HepG2 (cell line): ENCODE results near the gene SEMA3B. TPM values are rescaled to one million over a fixed set of nuclear protein-coding genes. Genes with fewer than 3 reads are reported as not detected.

Experiments
- ATF7-NPFF ChIP-seq: sonication (generic); formaldehyde crosslinking; IDR thresholded peaks from 2 replicates; pipeline ENCODE4 v1.8.1; 2023; ENCODE audit warnings: mild to moderate bottlenecking, low read depth, missing genetic modification reagents, moderate library complexity
- EP300 ChIP-seq, 3 experiments: sonication (generic) in 1 of 3; formaldehyde crosslinking in 1 of 3; IDR thresholded peaks; 2 replicates each; pipeline versions ENCODE4 v1.5.1 to v1.6.1; 2011 to 2020; ENCODE audit warnings: low read depth in 2 of 3, low read length in 2 of 3, borderline replicate concordance in 1 of 3, improper control_type of control experiment in 1 of 3, mild to moderate bottlenecking in 1 of 3, missing genetic modification reagents in 1 of 3, moderate library complexity in 1 of 3
- HOMEZ ChIP-seq: IDR thresholded peaks from 2 replicates; pipeline ENCODE4 v1.6.1; 2016; ENCODE audit warnings: low read depth
- ZNF407 ChIP-seq: sonication (generic); formaldehyde crosslinking; IDR thresholded peaks from one replicate; pipeline ENCODE4 v1.5.1; 2020; ENCODE audit warnings: mild to moderate bottlenecking, missing genetic modification reagents; ENCODE audit errors: not compliant biosample characterization
- polyA plus RNA-seq, 8 experiments: library from polyadenylated mRNA; depleted of rRNA in 3 of 8; stranded (reverse) in 7 of 8; unstranded in 1 of 8; fragments of >200 nt; fragmentation: Illumina TruSeq in 4 of 8; extraction: Trizol in 4 of 8; gene quantifications; 2 replicates each; pipeline versions ENCODE4 v1.2.1 to v1.2.3, GENCODE V29; 2011 to 2016; ENCODE audit warnings: low read depth in 4 of 8, missing spikeins in 1 of 8, mixed read lengths in 1 of 8; ENCODE audit not compliant: insufficient read depth in 1 of 8
- total RNA-seq, 5 experiments: library from RNA; depleted of rRNA; stranded (reverse); fragments of >200 nt; fragmentation: Illumina TruSeq; extraction: Trizol; gene quantifications; 2 replicates each; pipeline ENCODE4 v1.2.3, GENCODE V29; 2016; ENCODE audit warnings: low read depth in 1 of 5

SEMA3B gene
- total and polyA plus RNA-seq, 2 of the 13 experiments (the other 11 are each of a cell fraction or from before 2014, with no cell fraction given): 93.2 to 158 TPM

GRCh38 chr3:50250514-50250913 is 18.4 kb upstream of the SEMA3B start (continued):
- TF ChIP-seq ATF7-NPFF (CRISPR knock-in tag) (no peak), ZNF407 (CRISPR knock-in tag) (no peak), HOMEZ (CRISPR knock-in tag) (no peak), EP300 (IDR thresholded peaks at IDR 0.05; ENCODE audit: low read depth in 2 of 2, low read length in 2 of 2) (no peak), EP300 (CRISPR knock-in tag; IDR thresholded peaks at IDR 0.05; ENCODE audit: borderline replicate concordance) (no peak)
